HG03469 (cell line): ENCODE data around the gene CASP5.
"Not testable (repeated sequence)": the region's sequence is repeated elsewhere in the genome, so short reads cannot be mapped to it uniquely, and the experiment has no call there.

ENCODE experiments used
- ATAC-seq: cut with Tn5 transposase; IDR thresholded peaks from one replicate; pipeline ENCODE4 v1.9.1; 2021; ENCODE audit warnings: mild to moderate bottlenecking, moderate library complexity, moderate number of reproducible peaks; ENCODE audit not compliant: unreplicated experiment

The CASP5 gene

GRCh38 chr11:105034388-105034787 lies 11.4 kb upstream of the CASP5 start:
- not testable (repeated sequence) for ATAC-seq

DNA sequence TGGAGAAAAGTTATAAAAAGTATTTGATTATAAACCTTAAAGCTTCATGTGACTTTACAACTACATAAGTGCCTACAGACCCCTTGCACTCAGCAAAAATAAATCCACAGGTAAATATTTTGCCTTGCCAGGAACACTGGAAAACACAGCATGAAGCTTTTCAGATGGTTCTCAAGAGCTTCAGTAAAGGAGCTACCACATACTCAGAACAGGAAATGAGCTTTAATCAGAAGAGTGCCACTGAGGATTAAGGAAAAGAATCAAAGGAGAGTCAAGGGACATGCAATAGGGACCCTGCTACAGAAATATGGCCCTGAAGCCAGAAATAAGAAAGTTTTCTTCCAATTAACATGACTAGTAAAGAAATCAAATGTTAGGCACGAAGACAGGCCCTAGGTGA lies 10.8 kb upstream of the CASP5 start:
- no peak for ATAC-seq

GRCh38 chr11:105033343-105033742 lies 10.4 kb upstream of the CASP5 start:
- no peak for ATAC-seq

DNA sequence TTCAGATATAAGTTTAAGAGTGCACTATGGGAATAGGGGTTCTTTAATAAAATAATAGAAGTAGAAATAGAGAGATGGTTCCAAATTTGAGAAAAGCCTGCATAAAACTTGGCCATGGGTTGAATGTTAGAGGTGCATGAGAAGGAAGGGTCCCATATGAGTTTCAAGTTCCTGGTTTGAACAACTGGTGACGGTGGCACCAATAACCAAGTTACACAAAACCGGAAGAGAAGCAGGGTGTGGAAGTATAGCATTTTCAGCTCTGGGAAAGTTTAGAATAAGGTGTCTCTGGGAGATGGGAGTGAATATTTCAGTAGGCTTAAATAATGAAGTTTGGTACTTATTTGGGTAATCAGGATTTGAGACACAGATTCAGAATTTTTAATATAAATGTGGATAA lies 9.5 kb upstream of the CASP5 start:
- no peak for ATAC-seq

DNA sequence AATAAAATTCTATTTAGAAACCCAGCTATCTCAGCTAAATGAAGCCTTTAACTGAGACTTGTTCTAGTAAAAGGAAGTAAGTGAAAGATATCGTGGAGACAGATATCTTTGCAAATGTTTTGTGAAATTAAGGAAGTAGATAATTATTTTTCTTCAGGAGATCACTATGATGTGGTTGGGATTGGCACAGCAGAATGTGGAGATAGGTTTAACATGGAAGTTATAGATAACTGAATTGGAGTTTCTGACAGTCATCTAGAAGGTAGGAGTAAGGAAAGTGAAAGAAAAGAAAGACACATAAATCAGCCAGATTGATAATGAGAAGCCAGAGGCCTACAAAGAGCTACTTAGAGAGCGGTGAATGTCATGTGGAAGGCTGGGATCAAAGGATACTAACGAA lies 4.7 kb upstream of the CASP5 start:
- ATAC-seq, result no peak

GRCh38 chr11:105024394-105024793 lies 1.4 kb upstream of the CASP5 start:
- no peak for ATAC-seq

DNA sequence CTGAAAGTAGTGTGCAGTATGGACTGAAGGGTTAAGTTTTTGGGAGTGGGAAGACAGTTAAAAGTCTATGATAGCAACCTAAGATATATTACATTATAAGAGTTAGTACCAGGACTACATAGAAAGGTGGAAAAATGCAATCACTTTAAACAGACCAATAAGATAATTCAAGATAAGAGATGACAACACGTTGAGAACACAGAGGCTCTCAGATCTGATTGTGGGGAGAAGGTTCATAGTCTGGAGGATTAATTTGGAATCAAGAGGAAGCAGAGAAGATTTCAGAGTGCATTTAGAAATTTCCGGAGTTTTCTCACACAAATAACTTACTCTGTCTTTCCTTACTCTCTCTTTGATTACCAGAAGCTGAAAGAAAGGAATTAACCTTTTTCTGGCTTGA lies 441 bp downstream of the CASP5 start:
- no peak for ATAC-seq

DNA sequence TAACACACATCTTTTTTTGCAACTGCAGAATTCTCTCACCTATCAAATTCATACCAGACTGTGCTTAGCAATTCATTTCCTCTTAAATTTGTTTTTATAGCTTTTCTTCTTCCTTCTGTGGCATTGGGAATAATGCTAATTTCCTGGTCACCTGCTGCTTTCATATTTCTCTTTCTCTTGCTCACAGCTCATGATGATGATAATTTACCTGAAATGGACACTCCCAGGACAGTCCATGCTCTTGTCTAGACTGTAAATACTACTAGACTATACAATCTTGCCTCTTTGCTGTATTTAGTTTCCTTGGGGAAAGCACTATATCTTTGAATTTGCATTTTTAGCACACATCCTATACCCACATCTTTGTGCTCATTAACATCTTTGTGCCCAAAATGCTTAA lies 15.5 kb downstream of the CASP5 start:
- ATAC-seq, result no peak

DNA sequence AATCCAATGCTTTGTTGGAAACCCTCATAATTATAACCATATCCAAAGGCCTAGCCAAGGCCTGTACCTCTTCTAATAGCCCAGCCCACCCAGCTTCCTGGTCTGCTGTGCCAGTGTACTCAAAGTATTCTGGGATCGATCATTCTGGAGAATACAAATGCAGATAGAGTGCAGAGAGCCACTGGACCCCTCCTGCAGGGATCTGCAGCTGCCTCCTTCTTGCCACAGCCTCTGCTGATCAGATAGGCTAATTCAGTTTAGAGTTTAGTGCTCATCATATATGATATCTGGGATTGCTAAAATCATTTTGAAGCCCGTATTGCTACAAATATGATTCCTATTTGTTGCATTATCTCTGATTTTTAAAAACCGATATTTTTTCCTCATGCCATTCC lies 17.5 kb downstream of the CASP5 start:
- no peak for ATAC-seq

DNA sequence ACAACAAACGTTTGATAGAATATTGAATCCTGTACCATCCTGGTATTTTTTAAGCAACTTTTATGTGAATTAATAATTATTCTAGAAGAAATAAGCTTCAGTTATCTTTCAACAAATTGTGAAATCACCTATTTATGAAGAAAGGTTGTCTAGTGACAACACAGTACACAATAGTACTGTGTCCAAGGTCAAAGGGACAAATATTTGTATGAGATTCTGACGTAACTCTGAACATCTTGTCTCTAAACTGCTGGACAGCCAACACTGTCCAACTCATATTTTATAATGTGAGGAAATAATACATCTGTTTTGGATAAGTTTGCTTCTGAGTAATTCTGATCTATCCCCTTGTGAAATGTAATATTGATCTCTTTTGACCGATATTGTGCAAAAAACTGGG lies 18.9 kb downstream of the CASP5 start:
- ATAC-seq, result no peak

GRCh38 chr11:105003151-105003550 lies 19.8 kb downstream of the CASP5 start:
- no peak for ATAC-seq

- peak; percentile 94 for ATAC-seq
These were observed 22.2 kb downstream of the CASP5 start for GRCh38 chr11:105000797-105001196.

DNA sequence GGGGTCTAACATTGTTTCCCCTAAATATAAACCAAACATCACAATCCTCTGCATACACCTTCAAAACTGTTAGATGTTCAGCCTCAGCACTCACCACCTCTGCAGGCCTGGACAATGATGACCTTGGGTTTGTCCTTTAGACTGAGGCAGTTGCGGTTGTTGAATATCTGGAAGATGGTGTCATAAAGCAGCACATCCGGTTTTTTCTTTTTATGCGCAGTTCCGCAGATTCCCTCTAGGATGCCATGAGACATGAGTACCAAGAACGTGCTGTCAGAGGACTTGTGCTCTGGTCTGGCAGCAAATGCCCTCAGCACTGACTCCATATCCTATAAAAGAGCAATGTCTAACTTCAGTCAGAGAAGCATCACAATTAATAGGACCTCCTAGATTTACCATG lies 22.8 kb downstream of the CASP5 start:
- ATAC-seq, result no peak

GRCh38 chr11:104999721-105000120 lies 23.2 kb downstream of the CASP5 start:
- no peak for ATAC-seq

- no peak for ATAC-seq
These were observed 25.7 kb downstream of the CASP5 start for GRCh38 chr11:104997288-104997687.

- no peak for ATAC-seq
These were observed 28.0 kb downstream of the CASP5 start for GRCh38 chr11:104995001-104995408.

DNA sequence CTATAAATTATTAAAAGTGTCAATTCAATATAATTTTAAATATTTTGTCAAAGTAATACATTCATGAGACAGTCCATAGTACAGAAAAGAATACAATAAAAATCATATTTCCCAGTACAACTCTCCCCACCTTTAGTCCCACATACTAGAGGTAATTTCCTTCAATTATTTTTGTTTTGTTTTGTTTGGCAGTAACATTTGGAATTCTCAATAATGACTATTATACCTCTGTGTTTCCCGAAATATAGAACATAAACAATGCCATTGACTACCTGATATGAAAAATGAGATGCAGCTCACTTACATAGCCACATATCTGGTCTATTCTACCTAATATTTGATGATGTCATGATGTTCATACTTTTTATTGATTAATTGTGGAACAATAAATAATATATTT lies 30.2 kb downstream of the CASP5 start:
- no peak for ATAC-seq

GRCh38 chr11:104991994-104992393 lies 31.0 kb downstream of the CASP5 start:
- ATAC-seq, result no peak

GRCh38 chr11:104984808-104985207 lies 38.2 kb downstream of the CASP5 start:
- ATAC-seq, result no peak

DNA sequence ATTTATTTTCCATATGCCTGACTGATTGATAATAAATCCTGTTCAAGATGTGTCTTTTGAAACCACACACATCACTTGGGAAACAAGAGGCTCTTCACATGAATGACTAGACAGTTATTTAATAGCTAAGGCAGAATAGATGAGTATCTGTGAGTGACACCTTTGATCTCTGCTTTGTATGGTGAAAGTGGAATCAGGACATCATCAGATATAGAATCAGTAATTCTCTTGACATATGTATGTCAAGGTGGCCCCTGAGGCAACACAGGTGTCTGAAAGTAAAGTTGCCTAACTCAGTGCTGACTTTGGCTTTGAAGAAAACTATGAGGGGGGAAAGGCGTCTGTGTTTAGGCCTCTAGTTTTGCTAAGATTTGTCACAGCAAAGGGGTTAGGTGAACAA lies 43.1 kb downstream of the CASP5 start:
- ATAC-seq, result no peak

DNA sequence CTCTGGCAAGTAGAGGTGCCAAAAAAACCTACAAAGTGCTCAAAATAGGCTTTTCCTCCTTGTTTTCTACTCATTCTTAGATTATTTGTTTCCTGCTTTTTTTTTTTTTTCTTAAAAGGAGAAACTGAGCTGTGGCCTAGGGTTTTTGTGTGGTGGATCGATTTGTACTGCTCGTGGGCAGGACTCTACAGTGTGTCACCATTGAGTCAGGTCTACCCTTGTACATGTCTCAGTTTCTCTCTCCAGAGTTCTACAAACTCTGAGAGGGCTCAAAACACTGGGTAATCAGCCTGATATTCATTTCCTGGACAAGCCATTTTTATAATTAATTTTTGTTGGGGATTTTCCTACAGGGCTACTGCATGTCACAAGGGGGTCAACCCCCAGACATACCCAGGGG lies 49.4 kb downstream of the CASP5 start:
- ATAC-seq, result no peak

- ATAC-seq, result not testable (repeated sequence)
These were observed 50.0 kb downstream of the CASP5 start for GRCh38 chr11:104972924-104973323.

DNA sequence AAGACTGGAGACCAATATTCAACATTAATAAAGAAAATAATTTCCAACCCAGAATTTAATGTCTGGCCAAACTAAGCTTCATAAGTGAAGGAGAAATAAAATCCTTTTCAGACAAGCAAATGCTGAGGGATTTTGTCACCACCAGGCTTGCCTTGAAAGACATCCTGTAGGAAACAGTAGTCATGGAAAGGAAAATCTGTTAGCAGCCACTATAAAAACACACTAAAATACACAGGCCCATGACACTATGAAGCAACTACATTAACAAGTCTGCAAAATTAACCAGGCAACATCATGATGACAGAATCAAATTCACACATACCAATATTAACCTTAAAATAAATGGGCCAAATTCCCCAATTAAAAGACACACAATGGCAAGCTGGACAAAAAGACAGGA lies 52.2 kb downstream of the CASP5 start:
- no peak for ATAC-seq
